Eye (tissue), 1 donor: ENCODE measurements around the gene SH3RF3.

ENCODE experiments used
- DNase-seq: peaks from one replicate; pipeline ENCODE4 v3.0.0-alpha.2; 2015

The SH3RF3 gene

GRCh38 chr2:109320195-109320922, 191.4 kb downstream of the SH3RF3 start:
- no peak for DNase-seq

GRCh38 chr2:109321570-109321969, 192.6 kb downstream of the SH3RF3 start:
- no peak for DNase-seq

- DNase-seq: no peak
Observed at GRCh38 chr2:109322111-109322510, 193.1 kb downstream of the SH3RF3 start.

- no peak for DNase-seq
Observed at GRCh38 chr2:109322641-109323040, 193.6 kb downstream of the SH3RF3 start.

- DNase-seq: no peak
Observed at GRCh38 chr2:109324861-109325260, 195.9 kb downstream of the SH3RF3 start.

- no peak for DNase-seq
Observed at GRCh38 chr2:109325570-109325969, 196.6 kb downstream of the SH3RF3 start.

- no peak for DNase-seq
Observed at GRCh38 chr2:109326306-109326705, 197.3 kb downstream of the SH3RF3 start.

- DNase-seq: no peak
Observed at GRCh38 chr2:109330056-109330455, 201.1 kb downstream of the SH3RF3 start.

- DNase-seq: peak; percentile 61
Observed at GRCh38 chr2:109331081-109331480, 202.1 kb downstream of the SH3RF3 start.

GRCh38 chr2:109331896-109332848, 203.2 kb downstream of the SH3RF3 start:
- no peak for DNase-seq

GRCh38 chr2:109332880-109333279, 203.9 kb downstream of the SH3RF3 start:
- no peak for DNase-seq

GRCh38 chr2:109333414-109334210, 204.6 kb downstream of the SH3RF3 start:
- no peak for DNase-seq

GRCh38 chr2:109335631-109336176, 206.7 kb downstream of the SH3RF3 start:
- DNase-seq: peak; percentile 45

GRCh38 chr2:109336296-109336695, 207.3 kb downstream of the SH3RF3 start:
- DNase-seq: no peak

- no peak for DNase-seq
Observed at GRCh38 chr2:109337221-109337620, 208.2 kb downstream of the SH3RF3 start.

- no peak for DNase-seq
Observed at GRCh38 chr2:109339519-109339966, 210.5 kb downstream of the SH3RF3 start.

- no peak for DNase-seq
Observed at GRCh38 chr2:109340381-109340780, 211.4 kb downstream of the SH3RF3 start.

GRCh38 chr2:109341355-109342255, 212.6 kb downstream of the SH3RF3 start:
- no peak for DNase-seq

GRCh38 chr2:109342256-109342850, 213.3 kb downstream of the SH3RF3 start:
- peak; percentile 53 for DNase-seq

- DNase-seq: no peak
Observed at GRCh38 chr2:109342930-109343329, 213.9 kb downstream of the SH3RF3 start.

- DNase-seq: no peak
Observed at GRCh38 chr2:109343460-109343859, 214.5 kb downstream of the SH3RF3 start.
